Stimulated activated CD8-positive, alpha-beta memory T cell treated with anti-CD3 and anti-CD28 coated beads, Interleukin-12 subunit alpha, Interleukin-12 subunit beta, amount 100 ng/mL, for 1 hour (primary cell): Measurements from ENCODE around the gene TMEM79.

Experiments
- DNase-seq: peaks from one replicate; pipeline ENCODE4 v3.0.0-alpha.2; 2020; ENCODE audit warnings: low read depth

Gene TMEM79

GRCh38 chr1:156284112-156284511 is at the start of gene TMEM79:
Gene TMEM79, plus strand, starts transcription at chr1:156284325. Its CDS starts 902 bp downstream, at chr1:156285227.
- no peak for DNase-seq

DNA sequence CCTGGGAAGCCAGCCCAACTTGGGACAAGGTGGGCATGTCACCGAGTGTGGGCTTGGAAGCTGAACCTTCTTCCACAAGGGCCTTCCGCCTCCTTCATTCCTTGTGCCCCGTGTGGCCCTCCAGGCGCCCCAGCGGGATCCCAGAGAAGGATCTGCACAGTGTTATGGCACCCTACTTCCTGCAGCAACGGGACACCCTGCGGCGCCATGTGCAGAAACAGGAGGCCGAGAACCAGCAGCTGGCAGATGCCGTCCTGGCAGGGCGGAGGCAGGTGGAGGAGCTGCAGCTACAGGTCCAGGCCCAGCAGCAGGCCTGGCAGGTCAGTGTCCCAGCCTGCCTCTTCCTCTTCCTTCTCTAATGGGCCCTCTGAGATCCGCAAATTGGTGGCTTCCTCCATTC is 48.0 kb upstream of the TMEM79 start:
- DNase-seq, result no peak

DNA sequence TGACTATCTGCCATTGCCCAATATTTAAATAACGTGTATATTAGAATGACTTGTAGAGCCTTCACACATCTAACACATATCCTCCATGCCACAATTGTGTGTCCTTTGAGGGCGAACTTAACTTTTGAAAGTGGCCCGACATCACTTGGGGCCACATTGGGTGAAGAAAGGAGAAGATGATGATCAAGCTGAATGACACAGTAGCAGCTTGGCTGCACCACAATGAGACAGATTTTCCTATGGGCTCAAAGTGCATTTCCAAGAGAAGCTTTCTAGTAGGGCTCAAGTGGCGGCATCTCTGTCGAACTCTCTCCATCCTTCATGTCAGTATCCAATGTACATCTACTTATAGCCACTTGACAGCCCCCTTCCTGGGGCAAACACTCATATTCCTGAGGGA is 45.9 kb upstream of the TMEM79 start:
- DNase-seq, result no peak

- no peak for DNase-seq
These were observed 42.8 kb upstream of the TMEM79 start for GRCh38 chr1:156241311-156241811.

GRCh38 chr1:156241926-156242325 is 42.2 kb upstream of the TMEM79 start, which contains the start of gene BGLAP:
Gene BGLAP, plus strand, starts transcription at chr1:156242184. Its CDS starts 48 bp downstream, at chr1:156242232.
- no peak for DNase-seq

GRCh38 chr1:156242738-156243137 is 41.4 kb upstream of the TMEM79 start:
- DNase-seq, result no peak

DNA sequence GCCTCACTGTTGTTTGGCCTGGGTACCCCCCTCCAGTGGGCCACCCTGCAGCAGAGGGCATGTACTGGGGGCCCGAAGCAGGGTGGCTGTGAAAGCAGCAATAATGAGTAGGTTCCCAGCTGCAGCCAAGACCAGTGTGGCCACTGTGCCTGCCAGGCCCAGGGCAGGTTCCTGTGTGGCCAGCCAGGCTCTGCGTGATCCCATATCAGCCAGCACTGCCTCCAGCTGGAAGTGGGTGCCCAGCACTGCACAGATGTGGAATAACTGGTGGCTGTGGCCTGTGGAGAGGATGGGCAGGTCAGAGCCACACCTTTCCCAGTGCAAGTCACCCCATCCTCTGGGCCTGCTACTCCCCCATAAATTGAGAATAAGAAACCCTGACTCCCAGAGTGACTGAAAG is 40.0 kb upstream of the TMEM79 start:
- DNase-seq, result no peak

GRCh38 chr1:156244712-156245111 is 39.4 kb upstream of the TMEM79 start:
- no peak for DNase-seq

DNA sequence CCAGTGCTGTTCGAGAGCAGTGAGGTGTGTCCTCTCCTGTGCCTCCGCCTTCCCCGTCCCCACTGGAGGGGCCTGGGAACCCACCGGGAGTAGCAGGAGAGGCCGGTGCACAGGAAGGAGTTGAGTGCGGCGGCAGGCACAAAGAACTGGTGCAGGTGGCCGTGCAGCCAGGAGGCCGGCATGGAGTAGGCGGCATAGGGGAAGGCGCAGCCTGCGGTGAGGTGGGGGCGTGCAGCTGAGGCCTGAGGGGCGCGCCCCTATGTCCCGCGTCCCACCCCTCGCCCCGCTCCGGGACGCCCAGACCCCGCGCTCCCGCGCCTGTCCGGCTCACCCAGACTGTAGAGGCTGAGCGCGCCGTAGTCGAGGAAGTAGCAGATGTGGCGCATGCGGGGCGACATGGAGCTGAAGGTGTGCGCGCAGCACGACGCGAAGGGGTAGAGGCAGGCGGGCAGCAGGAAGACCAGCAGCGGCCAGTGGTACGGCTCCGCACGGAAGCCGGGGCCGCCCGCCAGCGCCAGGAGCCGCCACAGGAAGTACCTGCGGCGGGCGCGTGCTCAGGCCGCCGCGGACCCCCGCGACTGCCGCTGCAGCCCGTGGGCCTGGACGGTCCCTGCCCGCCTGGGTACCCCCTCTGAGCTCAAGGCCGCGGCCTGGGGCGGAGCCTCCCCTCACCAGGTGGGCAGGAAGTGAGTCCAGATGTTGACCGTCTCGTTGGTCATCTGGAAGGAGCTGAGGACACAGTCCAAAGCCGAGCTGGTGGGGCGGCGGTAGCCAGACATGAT is 38.5 kb upstream of the TMEM79 start:
- DNase-seq, result no peak

- no peak for DNase-seq
These were observed 37.8 kb upstream of the TMEM79 start for GRCh38 chr1:156246241-156246780.

DNA sequence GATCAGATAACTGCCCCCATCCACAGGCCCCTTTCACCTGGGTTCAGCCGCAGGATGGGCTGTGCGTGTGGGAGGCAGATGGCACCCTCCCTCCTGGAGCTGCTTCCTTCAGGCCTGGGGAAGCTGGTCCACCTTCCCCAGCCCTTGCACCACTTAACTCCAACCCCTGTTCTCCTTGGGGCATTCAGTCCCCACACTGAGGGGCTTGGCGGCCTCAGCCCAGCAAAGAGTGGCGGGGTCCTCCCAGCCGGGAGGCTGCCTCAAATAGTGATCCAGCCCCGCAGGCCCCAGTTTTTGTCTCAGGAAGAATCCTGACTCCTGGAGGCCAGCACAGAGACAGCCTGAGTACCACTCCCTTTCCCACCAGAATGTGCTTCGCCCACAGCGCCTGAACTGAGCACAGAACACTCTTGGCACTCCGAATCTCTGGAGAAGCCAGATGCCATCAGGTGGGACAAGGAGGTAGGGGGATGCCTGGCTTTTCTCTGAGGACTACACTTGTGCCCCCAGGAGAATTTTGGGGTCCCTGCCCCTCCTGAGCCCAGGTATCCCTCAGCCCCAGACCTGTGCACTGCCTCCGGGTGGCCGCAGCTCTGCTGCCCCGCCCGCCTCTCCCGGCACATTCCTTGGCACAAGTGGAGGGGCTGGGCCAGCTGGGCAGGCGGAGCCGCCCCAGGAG is 37.2 kb upstream of the TMEM79 start:
- DNase-seq, result no peak

DNA sequence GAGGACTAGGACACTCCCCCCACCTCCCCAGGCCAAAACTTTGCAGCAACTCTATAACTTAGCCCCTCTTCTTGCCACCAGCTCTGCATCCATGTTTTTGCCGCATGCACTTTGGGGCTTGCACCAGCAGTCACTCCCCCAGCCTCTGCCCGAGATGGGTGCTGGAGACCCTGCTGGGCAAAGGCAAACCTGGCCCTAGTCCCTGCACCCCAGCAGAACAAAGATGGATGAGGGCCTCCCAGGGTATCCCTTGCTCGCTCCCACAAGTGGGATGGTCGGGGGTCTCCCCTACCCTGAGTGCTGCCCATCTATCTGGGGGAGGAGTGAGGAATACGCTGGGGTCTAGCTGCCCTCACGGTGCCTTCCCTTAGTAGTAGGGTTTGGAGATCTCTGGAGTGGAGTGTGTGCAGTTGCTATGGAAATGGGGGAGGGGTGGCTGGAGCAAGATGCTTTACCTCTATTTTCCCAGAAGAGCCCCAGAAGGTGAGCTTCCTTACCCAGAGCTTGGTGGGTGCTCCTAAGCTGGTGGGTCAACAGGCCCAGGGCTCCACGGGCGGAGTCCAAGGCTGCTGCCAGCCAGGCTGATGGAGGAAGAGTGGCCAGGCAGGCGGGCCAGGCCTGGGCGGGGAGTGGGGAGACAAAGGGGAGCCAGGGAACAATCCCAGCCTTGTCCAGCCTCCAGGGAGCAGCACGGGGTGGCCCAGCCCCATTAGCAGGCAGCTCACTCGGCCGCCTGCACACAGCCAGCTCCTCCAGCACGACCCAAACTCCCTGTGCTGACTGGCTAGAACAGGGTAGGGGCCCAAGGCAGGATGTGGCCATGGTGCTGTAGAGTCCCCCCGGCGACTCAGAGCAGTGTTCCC is 36.4 kb upstream of the TMEM79 start, which contains the start of gene PAQR6:
Gene PAQR6 (minus strand): TSS at position 597 of the 863 bp plus-strand sequence. CDS start 1,325 bp downstream, outside the sequence.
- DNase-seq, result no peak

DNA sequence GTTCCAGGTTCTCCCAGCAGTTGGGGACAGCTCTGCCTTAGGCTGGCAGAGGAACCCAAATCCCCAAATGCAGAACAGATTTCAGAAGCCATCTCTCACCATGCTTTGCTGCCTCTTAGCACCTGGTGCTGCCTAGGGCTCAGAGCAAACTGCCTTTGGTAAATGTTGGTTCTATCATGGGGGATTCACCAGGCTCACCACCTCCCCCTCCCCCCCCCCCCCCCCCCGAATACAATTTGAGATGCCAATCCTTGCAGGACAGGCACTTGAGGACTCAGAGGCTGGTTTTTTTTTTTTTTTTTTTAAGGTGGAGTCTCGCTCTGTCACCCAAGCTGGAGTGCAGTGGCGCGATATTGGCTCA is 35.8 kb upstream of the TMEM79 start:
- no peak for DNase-seq

DNA sequence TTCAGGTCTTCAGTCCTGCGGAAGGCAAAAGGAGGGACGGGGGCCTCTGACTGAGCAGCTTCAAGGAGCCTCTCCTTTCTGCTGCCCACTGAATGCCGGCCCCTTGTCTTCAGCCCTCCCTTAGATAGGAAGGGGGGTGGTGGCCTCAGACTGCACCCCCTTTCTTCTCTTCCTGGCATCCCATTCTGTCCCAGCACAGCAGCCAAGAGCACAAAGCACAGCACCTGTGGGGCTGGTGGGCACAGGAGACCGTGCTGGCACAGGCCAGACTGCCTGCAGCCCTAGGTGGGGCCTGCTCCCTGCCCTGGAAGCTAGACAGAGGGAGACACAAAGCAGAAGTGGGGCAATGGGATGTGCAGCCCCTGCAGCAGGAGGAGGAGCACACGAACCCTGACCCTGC is 34.5 kb upstream of the TMEM79 start:
- DNase-seq, result no peak

- DNase-seq, result no peak
These were observed 32.6 kb upstream of the TMEM79 start for GRCh38 chr1:156251527-156251926.

GRCh38 chr1:156253634-156254033 is 30.5 kb upstream of the TMEM79 start:
- DNase-seq, result no peak

GRCh38 chr1:156257711-156258110 is 26.4 kb upstream of the TMEM79 start:
- DNase-seq, result no peak

GRCh38 chr1:156258859-156259258 is 25.3 kb upstream of the TMEM79 start:
- no peak for DNase-seq

DNA sequence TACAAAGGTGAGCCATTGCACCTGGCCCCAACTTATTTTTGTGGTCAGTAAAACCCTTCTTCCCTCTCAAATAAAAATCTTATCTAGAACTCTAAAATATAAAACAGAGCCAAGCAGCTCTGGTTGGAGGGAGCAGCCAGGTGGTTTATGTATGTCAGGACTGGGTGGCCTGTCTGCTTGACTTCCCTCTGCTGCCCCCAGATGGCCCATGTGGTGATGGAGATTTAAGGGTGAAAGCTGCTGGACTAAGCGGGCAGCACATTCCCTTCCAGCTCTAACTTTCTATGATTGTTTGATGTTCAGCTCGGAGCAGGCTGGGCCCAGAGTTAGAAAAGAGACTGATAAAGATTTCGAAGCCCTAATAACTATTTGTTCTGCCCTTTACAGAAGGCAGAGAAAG is 24.3 kb upstream of the TMEM79 start:
- DNase-seq, result no peak

- no peak for DNase-seq
These were observed 23.2 kb upstream of the TMEM79 start for GRCh38 chr1:156260896-156261295.

DNA sequence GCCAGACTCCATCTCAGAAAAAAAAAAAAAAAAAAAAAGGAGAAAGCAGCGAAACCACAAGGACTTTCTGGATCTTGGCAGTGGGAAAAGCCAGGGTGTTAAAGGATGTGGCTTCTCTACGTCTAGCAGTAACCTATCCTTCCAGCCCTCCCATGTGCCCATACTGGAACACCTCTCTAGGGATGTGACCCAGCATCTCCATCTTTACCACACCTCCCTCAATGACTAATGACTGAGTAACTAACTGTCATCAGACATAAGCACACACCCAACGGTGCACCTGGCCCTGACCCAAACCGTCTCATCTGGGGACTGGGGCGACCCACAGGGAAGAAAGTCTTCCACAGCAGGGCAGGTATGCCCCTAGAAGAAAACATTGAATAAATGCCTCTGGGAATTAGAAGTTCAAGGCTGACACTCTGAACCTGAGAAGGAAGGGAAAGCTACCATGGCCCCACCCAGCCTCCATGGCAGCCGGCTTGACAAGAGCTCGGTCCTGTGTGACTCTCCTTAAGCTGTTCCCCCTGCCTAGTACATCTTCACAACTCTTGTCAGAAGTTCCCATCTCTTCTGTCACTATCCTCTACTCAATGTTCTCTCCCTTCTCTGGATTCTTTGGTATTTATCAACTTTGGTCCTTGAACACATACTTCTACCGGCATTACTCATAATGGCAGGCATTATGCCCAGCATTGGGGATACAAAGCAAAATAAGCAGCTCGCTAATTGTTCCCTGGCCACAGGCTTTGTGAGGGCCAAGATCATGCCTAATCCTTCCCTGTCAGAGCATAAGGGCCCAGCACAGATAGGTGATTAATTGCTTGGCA is 21.5 kb upstream of the TMEM79 start:
- no peak for DNase-seq
